Subcutaneous abdominal adipose tissue (tissue), 5 donors: ENCODE data around the gene POU4F3.

Source experiments
- H3K27ac ChIP-seq: one replicate; pipeline ENCODE4 v1.7.0; 2013; ENCODE audit warnings: low read depth, mild to moderate bottlenecking, inconsistent platforms, low read length, moderate library complexity
- H3K27me3 ChIP-seq, 5 donors: one replicate each; pipeline ENCODE4 v1.7.0; 2013; ENCODE audit warnings: low read length in 5 of 5, inconsistent platforms in 1 of 5; ENCODE audit not compliant: control insufficient read depth in 5 of 5, insufficient read depth in 4 of 5
- H3K36me3 ChIP-seq, 5 donors: one replicate each; pipeline ENCODE4 v1.7.0; 2013; ENCODE audit warnings: low read length in 5 of 5; ENCODE audit not compliant: control insufficient read depth in 5 of 5, insufficient read depth in 5 of 5
- H3K4me1 ChIP-seq, 5 donors: one replicate each; pipeline ENCODE4 v1.7.0; 2013; ENCODE audit warnings: low read length in 5 of 5, mild to moderate bottlenecking in 3 of 5, moderate library complexity in 1 of 5; ENCODE audit not compliant: control insufficient read depth in 5 of 5, insufficient read depth in 5 of 5
- H3K4me3 ChIP-seq, 5 donors: one replicate each; pipeline ENCODE4 v1.7.0; 2013; ENCODE audit warnings: low read length in 5 of 5, low read depth in 1 of 5
- H3K9ac ChIP-seq, 5 donors: one replicate each; pipeline ENCODE4 v1.7.0; 2013; ENCODE audit warnings: low read length in 5 of 5, mild to moderate bottlenecking in 4 of 5, moderate library complexity in 3 of 5
- H3K9me3 ChIP-seq, 5 donors: one replicate each; pipeline ENCODE4 v1.7.0; 2013; ENCODE audit warnings: low read length in 5 of 5; ENCODE audit not compliant: control insufficient read depth in 5 of 5
- donor health status: healthy.
- donor health status: healthy.
- donor health status: healthy.
- donor health status: healthy.
- donor health status: healthy.

Gene POU4F3

DNA sequence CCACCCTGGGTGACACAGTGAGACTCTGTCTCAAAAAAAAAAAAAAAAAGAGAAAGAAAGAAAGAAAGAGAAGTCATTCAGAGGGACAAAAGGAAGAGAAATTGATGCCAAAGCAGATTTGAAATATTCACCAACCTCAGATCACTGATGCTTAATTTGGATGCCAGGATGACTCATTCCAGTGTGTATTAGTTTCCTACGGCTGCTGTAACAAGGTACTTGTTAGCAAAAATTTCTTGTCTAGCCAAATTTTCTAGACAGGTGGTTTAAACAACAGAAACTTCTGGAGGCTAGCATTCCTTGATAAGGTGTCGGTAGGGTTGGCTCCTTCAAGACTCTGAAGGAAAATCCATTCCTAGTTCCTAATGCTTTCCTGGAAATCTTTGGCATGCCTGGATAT, 42.1 kb downstream of the POU4F3 start:
- no peak overlapping the region for H3K9ac ChIP-seq
- H3K27me3 ChIP-seq = peaks cover 0 to 8% (median 5%) of the 10 kb centered on the region in 5 donors

GRCh38 chr5:146388386-146388785, 49.7 kb downstream of the POU4F3 start:
- H3K27ac ChIP-seq = no peak overlapping the region
- no peaks in the 10 kb centered on the region for H3K9me3 ChIP-seq
- peaks cover 0 to 4% (median 0%) of the 10 kb centered on the region in 5 donors for H3K27me3 ChIP-seq
- no peaks in the 10 kb centered on the region for H3K4me1 ChIP-seq
- no peak overlapping the region for H3K9ac ChIP-seq
- H3K4me3 ChIP-seq = no peak overlapping the region
- no peaks in the 10 kb centered on the region for H3K36me3 ChIP-seq

More for the DNA sequence above, 42.1 kb downstream of the POU4F3 start:
- no peak overlapping the region for H3K27ac ChIP-seq
- no peaks in the 10 kb centered on the region for H3K4me1 ChIP-seq
- H3K9me3 ChIP-seq = peaks cover 0 to 2% (median 0%) of the 10 kb centered on the region in 5 donors
- H3K36me3 ChIP-seq = no peaks in the 10 kb centered on the region
- H3K4me3 ChIP-seq = no peak overlapping the region

- no peak overlapping the region for H3K4me3 ChIP-seq
- H3K9ac ChIP-seq = no peak overlapping the region
- no peaks in the 10 kb centered on the region for H3K36me3 ChIP-seq
- H3K4me1 ChIP-seq = no peaks in the 10 kb centered on the region
- peaks cover 0 to 4% (median 0%) of the 10 kb centered on the region in 5 donors for H3K27me3 ChIP-seq
- no peak overlapping the region for H3K27ac ChIP-seq
- no peaks in the 10 kb centered on the region for H3K9me3 ChIP-seq
These were observed 51.8 kb downstream of the POU4F3 start for GRCh38 chr5:146390469-146390868.
